GM21447 (cell line): ENCODE results near the gene AFTPH.

Experiments used
- ATAC-seq: cut with Tn5 transposase; IDR thresholded peaks from one replicate; pipeline ENCODE4 v1.9.1; 2021; ENCODE audit not compliant: unreplicated experiment

AFTPH gene

DNA sequence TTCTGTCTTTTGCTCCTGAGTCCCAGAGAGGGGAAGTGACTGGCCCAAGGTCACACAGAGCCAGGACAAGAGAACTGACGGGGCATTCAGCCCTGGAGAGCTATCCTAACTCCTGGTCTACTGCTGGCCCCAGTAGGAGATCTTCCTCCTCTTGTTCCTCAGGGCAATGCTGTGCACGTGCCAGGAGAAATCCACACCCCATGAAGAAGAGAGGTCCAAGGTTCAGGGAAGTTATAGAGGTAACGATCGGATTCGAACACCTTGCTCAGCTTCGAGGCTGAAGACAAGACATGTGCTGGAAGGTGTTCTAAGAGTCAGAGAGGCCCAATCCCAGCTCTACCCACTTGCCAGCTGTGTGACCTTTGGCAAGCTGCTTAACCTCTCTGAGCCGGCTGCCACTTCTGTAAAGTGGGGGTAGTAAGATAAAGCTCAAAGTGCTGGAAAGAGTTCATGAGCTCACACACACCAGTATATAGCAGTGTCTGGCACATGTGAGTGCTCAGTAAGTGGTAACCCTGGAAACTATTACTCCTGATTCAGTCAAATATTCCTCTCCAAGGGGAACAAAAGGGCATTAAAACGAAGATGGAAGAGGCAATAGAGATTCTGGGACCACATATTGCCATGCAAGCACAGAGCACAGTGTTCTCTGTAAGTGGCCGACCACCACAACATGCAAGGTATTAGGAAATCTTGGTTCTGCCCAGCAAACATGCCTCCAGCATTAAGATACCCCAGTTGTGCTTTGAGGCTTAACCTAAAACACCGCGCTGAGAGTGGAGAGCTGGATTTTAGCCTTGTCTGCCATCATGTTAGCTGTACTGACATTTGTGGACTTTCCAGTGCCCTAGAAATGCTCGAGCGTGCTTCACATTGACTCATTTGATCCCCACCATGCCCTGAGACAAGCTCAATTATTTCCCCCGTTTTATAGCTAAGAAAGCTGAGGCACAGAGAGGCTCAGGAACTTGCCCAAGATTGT is 104.0 kb downstream of the AFTPH start:
- no peak for ATAC-seq

DNA sequence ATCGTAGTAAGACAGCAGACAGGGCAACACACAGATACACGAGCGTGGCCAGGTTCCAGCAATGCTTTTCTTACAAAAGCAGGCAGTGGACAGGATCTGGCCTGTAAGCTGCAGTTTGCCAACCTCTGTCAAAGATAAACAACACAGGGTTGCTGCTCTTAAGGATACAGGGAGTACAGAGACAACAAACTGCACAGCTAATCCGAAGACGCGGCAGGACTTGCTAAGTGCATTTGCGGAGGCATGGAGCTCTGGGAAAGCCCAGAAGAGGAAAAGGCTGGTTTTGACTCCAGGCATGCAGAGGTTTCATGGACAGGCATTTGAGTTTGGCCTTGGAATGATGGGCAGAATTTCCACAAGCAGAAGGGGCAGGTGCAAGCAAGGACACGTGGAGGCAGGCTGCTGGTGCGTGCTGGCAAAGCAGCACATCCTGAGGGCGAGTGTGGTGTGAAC is 105.2 kb downstream of the AFTPH start:
- no peak for ATAC-seq

DNA sequence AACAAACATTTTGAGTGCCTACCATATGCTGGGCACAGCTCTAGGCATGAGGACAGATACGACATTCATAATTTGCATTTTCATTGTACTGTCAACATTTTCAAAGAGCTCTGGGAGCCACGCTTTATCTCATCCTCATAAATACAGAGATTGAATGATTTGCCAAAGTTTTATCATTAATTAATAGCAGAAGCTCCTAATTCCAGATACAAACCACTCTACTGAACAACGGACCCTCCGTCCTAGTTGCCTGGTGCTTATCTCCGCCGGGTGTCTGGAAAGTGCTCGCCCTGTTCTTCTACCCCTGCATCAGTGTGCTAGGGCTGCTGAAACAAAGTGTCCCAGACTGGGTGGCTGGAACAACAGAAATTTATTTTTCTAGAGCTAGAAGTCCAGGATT is 105.7 kb downstream of the AFTPH start:
- ATAC-seq, result no peak

DNA sequence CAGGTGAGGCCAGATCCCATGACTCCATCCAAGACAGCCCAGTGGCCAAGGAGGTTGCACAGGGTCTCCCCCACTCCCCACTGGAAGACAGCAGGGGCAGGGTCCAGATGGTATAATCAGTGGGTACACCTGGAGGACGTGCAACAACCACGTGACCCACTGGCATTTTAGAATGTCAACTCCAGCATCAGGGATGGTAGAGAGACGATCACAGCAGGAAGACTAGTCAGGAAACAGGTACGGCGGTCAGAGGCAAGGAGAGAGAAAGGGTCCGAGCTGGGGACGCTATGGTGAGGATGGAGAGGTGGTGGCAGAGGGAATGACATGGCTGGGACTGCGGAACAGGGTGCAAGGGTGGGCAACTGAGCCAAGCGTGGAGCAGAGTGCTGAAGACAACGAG is 106.6 kb downstream of the AFTPH start:
- no peak for ATAC-seq

DNA sequence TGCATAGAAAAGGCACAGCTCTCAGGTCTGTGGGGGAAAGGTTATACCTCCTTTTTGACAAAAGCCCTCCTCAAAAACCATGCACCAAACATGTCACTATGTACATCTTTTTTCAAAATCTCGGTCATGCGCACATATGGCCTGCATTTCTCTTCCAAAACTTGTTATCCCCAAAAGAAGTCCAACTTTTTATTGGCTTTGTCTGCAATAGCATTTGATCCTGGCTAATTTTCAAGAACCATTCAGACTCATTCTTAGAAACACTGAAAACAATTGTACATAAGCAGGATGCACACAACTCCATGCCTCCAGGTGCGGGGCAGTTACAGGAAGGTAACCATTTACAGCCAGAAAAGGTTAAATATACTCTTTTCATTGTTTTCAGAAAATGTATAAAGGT is 107.6 kb downstream of the AFTPH start:
- ATAC-seq, result no peak

DNA sequence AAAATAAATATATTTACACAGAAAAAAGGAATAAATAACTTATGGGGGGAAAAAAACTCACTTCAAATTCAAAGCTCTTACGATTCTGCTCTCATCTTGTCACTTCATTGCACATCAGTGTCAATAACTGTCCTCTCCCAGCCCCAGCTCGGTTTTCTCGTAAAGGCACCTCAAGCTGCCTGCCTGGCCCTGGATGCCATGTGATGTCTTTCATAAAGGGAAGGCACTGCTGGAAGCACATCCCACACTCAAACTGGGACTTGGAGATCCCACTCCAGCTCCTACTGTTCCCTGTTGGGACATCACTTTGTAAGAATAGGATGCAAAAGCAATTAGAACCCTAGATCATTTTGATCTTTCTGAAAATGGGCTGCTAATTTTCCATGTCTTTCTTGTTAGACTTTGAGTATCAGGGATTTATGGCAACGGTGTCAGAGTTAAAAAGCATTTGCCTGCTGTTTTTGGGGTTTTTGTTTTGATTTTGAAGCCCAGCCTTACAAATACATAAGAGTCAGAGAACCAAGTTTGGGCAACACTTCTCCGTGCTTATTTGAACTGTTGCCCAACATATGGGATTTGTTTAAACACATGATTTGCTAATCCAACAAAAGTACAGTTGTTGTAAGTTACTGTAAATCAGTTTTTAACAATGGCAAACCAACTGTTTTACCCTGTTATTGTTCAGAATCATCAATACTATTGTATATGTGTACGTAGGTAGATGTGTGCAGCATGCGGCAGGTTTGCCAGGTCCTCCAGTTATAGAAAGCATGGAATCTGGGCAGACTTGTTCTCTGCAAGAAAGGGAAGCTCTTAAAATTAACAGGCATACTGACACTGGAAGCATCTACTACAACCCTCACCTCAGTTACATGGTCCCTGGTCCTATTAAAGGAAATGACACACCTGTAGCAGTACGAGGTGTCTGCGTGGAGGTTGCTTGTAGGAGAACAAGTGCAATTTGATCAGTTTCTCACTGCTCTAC is 109.0 kb downstream of the AFTPH start:
- no peak for ATAC-seq

DNA sequence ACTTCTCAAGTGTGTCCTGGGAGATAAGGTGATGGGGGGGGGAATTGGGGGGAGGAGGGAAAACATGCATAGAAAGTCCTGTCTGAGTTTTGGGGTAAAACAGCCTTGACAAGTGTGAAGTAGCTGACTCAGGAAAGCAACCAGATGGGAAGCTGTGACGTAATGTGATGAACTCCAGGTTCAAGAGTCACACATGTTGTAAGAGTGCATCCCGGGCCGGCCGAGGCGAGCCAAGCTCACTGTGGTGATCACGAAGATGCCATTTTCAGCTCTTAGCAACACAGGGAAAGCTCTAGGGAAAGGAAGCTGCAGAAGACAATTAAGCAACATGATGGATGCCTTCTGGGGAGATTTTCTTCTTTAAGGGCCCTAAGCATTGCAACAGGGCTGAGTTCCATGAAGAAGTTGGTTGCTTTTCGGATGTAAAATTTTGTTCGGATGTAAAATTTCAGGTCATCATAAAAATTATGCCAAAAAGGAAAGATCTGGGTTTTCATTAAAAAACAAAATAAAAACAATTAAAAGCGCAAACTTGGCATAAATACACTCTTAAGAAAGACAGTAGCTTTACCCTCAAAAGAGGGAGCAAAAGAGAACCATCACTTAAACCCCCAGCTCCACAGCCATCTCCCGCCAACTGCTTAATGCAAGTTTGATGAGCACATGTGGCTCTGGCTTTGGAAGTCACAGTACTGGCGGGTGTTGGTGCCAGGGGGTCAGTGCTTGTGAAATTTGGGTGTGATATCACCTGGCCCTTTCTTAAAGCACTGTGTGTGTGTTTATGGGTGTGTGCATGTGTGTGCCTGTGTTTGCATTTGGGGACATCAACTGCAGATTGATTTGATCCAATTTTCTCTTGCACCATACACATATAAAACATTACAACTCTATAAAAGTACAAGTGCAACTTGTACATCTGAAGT is 110.5 kb downstream of the AFTPH start:
- ATAC-seq, result no peak

DNA sequence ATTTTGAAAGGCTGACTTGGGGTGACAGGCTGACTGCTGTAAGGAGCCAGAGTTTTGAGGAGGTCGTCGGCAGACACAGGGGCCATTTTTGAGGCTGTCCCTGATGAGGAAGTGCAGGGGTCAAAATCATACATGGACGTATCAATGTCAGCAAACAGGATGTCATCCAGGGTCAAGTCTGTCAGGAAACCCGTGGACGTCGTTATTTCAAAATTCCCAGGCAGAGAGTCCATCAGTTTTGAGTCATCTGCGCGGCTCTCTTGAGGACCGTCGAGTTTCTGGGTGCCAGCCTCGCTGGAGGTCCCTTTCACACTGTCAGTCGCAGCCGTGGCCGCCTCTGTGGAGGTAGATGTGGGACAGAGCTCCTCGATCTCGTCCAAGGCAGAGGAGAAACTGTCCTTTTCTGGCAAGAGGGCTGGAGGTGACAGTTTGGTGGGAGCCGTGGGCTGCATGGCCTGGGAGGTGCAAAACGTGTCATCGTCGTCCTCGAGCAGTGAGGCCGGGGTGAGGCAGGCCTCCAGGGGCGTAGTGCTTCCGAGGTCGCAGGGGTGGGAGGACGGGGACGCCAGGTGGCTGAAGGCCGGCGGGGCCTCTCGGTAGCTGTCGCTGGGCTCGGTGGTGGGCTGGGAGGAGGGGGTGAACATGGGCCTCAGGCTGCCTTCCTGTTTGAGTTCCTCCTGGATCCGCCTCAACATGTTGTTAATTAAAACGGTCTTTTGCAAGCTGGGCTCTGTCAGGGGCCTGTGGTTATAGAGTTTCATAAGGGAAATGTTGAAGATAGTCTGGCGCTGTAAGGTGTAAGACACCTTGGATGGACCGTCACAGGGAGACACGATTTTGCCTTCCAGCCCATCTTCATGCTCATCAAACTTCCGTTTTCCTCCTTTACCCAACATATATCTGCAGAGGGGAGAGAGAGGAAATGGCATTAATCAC is 112.1 kb downstream of the AFTPH start:
- peak; percentile 67 for ATAC-seq

DNA sequence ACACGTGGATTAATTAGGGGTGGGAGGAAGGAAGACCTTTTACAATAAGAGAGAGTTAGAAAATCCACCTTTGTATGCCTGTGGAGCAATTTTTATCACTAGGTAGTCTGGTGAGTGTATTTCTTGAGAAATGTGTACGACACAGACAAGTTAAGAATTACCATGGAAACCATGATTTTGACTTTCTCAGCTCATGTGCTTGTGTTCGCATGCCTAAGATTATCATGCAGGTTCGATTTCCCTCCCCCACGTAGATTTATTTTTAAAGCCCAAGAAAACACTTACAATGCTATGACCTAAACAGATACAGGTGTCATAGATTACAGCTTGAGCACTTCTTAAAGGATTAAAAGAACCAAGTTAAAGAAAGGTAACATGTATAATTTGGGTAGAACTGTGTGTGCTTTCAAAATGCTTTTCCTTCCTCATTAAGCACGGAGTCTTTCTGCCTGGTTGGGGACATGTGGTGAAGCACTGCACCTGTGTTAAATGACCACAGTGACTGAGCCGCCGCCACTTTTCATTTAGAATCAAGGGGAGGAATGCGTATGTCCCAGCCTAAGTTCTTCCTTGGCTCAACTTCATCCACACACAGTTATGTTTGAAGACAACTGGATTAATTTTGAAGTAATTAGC is 113.0 kb downstream of the AFTPH start:
- ATAC-seq, result peak; percentile 55

DNA sequence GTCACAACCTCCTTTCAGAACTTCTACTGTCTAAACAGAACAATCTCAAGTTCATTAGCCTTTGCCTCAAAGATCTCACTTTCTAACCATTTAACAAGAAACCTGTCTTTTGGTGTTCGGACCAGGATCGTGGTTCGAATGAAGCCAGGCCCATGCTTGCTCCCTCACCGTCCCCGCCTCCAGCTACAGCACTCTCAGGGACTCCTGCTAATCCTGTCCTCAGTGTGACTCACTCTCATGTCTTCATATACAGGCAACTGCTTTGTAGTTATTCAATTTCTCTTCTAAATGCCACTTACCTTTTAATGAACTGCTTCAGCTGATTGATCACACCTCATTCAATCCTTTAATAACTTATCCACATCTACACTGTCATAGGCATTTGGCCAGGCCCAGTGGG is 113.8 kb downstream of the AFTPH start:
- no peak for ATAC-seq

DNA sequence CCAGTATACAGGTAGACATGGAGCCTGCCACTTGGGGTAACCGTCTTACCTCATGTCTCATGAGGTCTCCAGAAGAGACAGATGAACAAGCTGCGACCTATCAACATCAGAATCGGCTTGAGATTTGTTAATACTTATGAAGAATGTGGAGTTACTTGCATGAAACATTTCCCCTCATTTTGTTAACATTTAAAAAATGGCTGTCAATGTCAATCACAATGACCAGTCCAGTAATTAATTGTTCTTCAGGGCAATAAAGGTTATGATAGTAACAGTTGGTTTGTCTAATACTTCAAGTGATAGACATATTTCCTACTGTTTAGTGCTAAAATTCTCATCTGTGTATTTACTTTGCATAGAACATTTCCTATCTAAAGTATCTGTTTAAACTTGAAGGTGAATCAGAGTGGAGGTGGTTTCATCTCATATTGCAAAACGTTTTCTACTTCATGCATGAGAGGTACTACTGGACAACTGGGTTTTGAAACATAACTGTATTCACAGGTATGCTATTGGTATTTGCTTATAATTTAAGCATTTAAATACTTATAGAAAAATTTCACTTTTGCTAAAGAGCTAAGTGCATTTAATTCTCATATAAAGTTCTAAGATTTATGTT is 114.5 kb downstream of the AFTPH start:
- ATAC-seq, result no peak

DNA sequence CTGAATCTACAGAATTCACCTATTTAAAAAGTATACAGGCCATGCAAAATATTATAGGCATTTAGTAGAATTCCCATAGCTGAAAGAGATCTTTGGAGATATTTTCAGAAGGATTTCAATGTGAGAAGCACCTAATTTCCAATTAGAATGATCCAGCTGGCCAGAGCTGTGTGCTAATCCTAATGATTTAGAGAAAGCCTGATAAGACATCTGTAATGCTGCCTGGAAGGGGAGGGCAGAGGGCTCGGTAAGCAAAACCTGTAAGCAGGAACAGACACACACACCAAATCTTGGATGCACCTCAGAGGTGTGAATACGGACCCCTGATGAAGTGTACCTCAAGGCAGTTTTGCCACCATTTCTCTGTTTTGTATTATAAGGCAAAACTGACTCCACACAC is 115.6 kb downstream of the AFTPH start:
- no peak for ATAC-seq

DNA sequence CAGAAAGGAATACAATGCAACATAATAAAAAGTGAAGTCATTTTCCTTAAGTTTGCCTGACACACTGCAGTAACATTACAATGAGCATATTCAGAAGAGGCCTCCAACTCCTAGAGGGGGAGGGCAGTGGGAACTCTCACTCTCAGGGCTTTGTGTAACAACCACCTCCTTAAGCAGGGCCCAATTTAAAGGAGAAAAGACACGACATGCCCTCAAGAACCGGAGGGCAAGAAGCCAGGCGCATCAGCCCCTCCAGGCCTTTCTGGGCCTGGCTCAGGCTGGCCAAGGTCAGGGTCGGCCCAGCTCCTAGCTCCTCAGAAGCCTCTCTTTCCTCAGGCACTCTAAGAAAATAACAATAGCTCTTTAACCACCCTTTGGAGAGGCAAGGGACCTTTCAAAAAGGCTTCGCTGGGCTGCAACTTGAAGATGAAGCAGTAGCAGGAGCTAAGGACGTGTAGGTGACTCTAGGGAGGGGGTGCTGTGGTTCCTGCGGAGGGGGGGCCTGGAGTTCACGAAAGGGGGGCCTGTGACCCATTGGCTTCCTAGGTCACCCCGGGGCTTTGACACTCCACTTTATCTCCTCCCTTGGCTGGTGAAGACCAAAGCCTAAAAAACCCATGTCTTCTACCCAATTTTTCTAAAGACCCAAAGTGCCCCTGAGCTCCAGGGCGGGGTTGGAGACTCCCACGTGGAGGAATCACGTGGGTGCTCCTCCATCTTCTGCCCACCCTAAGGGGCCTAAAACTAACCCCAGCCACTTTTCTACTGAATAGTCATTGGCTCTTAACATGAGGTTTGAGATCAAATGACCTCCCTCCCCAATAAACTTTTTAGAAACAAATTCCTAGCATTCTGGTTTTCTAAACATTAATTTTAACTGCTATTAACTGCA is 116.3 kb downstream of the AFTPH start:
- ATAC-seq, result no peak

DNA sequence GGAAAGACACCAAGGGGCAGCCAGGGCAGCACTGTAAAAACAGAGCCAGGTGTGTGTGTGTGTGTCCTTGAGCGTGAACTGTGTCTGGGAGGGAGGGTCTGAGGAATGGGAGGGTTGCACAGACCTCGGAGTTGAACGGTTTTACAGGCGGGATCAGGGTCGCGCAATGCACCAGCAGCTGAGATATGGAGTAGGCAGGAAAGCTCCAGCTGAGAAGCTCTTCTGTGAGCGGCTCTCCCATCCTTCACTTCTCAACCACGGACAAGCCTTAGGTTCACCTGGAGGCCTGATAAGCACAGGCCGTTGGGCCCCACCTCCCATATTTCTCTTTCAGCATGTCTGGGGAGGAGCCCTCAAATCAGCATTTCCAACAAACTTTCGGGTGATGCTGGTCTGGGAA is 117.5 kb downstream of the AFTPH start:
- ATAC-seq, result no peak
